ENCODE measurements around the gene LAMP2.

Gene LAMP2

GRCh38 chrX:120453985-120454384 is 15.1 kb downstream of the LAMP2 start:
- no peak for DNase-seq

GRCh38 chrX:120452131-120452530 is 17.0 kb downstream of the LAMP2 start:
- no peak for DNase-seq

- no peak for DNase-seq
Measured at GRCh38 chrX:120450163-120450562, 18.9 kb downstream of the LAMP2 start.

- DNase-seq: no peak
Measured at GRCh38 chrX:120446498-120446897, 22.6 kb downstream of the LAMP2 start.

GRCh38 chrX:120439921-120440320 is 29.2 kb downstream of the LAMP2 start:
- no peak for DNase-seq

GRCh38 chrX:120429776-120430540 is 39.1 kb downstream of the LAMP2 start:
- DNase-seq: no peak

GRCh38 chrX:120428309-120428708 is 40.8 kb downstream of the LAMP2 start:
- no peak for DNase-seq

- no peak for DNase-seq
Measured at GRCh38 chrX:120426599-120426998, 42.5 kb downstream of the LAMP2 start.

- peak in 1 of 4 experiments; percentile 1 for DNase-seq
Measured at GRCh38 chrX:120419463-120419862, 49.6 kb downstream of the LAMP2 start.

- DNase-seq: no peak
Measured at GRCh38 chrX:120408168-120408567, 60.9 kb downstream of the LAMP2 start.

GRCh38 chrX:120406638-120407037 is 62.5 kb downstream of the LAMP2 start:
- no peak for DNase-seq

GRCh38 chrX:120402369-120402768 is 66.7 kb downstream of the LAMP2 start:
- no peak for DNase-seq

- no peak for DNase-seq
Measured at GRCh38 chrX:120401301-120401700, 67.8 kb downstream of the LAMP2 start.

GRCh38 chrX:120380699-120381098 is 88.4 kb downstream of the LAMP2 start:
- peak in 1 of 4 experiments; percentile 0 for DNase-seq

- DNase-seq: no peak
Measured at GRCh38 chrX:120379937-120380681, 89.0 kb downstream of the LAMP2 start.

GRCh38 chrX:120378570-120378969 is 90.5 kb downstream of the LAMP2 start:
- DNase-seq: no peak

All from activated CD4-positive, CD25-positive, alpha-beta regulatory T cell (primary cell).